ENCODE measurements around the gene MAP4. TPM values are rescaled to one million over a fixed set of nuclear protein-coding genes. Genes with fewer than 3 reads are reported as not detected.

MAP4 gene
- total and polyA plus RNA-seq, 12 donors, result 141 to 1,345 (median 894) TPM

- Histone ChIP-seq H3K4me3 (no peak overlapping the region), H3K27me3 (no peaks in the 10 kb centered on the region), H3K4me1 (peaks cover 0 to 64% (median 39%) of the 10 kb centered on the region in 9 donors), H3K36me3 (peaks cover 0 to 75% (median 16%) of the 10 kb centered on the region in 9 donors), H3K27ac (peak overlapping the region in 8 of 10 donors; percentile 2 to 54 (median 38)), H3K9me3 (no peaks in the 10 kb centered on the region)
- TF ChIP-seq, protein P1, sequence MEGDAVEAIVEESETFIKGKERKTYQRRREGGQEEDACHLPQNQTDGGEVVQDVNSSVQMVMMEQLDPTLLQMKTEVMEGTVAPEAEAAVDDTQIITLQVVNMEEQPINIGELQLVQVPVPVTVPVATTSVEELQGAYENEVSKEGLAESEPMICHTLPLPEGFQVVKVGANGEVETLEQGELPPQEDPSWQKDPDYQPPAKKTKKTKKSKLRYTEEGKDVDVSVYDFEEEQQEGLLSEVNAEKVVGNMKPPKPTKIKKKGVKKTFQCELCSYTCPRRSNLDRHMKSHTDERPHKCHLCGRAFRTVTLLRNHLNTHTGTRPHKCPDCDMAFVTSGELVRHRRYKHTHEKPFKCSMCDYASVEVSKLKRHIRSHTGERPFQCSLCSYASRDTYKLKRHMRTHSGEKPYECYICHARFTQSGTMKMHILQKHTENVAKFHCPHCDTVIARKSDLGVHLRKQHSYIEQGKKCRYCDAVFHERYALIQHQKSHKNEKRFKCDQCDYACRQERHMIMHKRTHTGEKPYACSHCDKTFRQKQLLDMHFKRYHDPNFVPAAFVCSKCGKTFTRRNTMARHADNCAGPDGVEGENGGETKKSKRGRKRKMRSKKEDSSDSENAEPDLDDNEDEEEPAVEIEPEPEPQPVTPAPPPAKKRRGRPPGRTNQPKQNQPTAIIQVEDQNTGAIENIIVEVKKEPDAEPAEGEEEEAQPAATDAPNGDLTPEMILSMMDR (IDR thresholded peaks at IDR 0.05), result no peak
- DNase-seq (no peak), ATAC-seq (peak; percentile 17 to 59 (median 46))
- intact Hi-C loops (cut with DNase I), result loop anchor here in 1 of 10 donors (5.0 kb wide), 1 partner anchor 115 kb away; no protein-coding TSS in a partner anchor
Measured at GRCh38 chr3:47877719-47878118, 138.5 kb downstream of the MAP4 start.

DNA sequence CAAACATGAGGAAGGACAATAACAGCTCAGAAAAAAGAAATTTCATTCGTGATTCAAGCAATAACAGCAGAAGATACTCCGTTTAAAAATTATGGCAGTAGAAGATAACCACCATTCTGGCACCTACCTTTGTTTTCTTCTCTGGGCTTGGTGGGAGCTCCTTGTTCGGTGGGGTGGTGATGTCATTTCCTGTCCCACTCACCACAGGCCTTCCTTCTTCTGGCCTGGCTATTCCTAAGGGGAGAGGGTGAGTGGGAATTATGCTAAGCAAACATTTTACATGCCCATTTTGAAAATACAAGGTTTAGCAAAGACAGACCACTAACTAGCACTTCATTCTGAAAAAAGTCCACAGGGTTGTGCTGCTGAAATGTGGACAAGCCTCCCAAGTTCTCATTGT is 138.9 kb downstream of the MAP4 start:
- no peaks in the 10 kb centered on the region for H3K27me3 ChIP-seq
- H3K36me3 ChIP-seq, result peaks cover 0 to 78% (median 16%) of the 10 kb centered on the region in 9 donors
- peak overlapping the region in 8 of 10 donors; percentile 2 to 54 (median 38) for H3K27ac ChIP-seq
- ATAC-seq (peak in 6 of 8 donors; percentile 18 to 60 (median 42)), DNase-seq (no peak)
- no peak overlapping the region for H3K4me3 ChIP-seq
- intact Hi-C loops (cut with DNase I), result loop anchor here in 1 of 10 donors (5.0 kb wide), 1 partner anchor 115 kb away; no protein-coding TSS in a partner anchor
- peaks cover 0 to 68% (median 39%) of the 10 kb centered on the region in 9 donors for H3K4me1 ChIP-seq
- WGBS, 2 donors, result 54 to 62% methylated on average over 3 of the region's 3 CpGs
- no peaks in the 10 kb centered on the region for H3K9me3 ChIP-seq
- TF ChIP-seq, protein P1 (IDR thresholded peaks at IDR 0.05), result no peak

DNA sequence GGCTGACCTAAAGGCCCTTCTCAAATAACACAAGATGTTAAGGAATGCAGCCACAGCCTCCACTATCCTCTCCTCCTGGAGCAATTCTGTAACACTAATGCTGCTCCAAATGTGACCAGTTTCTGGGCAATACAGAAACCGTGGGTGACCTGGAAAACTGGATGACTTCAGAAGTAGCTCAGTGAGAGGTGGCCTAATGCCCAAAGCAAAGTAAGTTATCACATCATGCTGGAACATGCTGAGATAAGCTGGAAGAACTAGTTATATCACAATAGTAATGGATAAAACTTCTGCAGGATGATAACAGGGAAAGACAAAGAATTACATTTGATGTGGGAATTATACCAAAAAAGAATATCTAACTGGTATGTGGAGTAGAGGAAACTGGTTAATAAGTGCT is 141.3 kb downstream of the MAP4 start:
- DNase-seq (no peak), ATAC-seq (peak in 3 of 8 donors; percentile 22 to 55 (median 50))
- TF ChIP-seq, protein P1 (IDR thresholded peaks at IDR 0.05), result no peak

GRCh38 chr3:47874438-47874837 is 141.8 kb downstream of the MAP4 start:
- Histone ChIP-seq H3K27me3 (no peaks in the 10 kb centered on the region), H3K9me3 (no peaks in the 10 kb centered on the region), H3K4me1 (peaks cover 0 to 76% (median 46%) of the 10 kb centered on the region in 9 donors), H3K27ac (peak overlapping the region in 4 of 10 donors; percentile 3 to 41 (median 19)), H3K4me3 (no peak overlapping the region), H3K36me3 (peaks cover 0 to 83% (median 43%) of the 10 kb centered on the region in 9 donors)
- TF ChIP-seq, protein P1 (IDR thresholded peaks at IDR 0.05), result no peak
- no peak for DNase-seq
- intact Hi-C loops (cut with DNase I), result no loop called here
- WGBS, 2 donors, result 97% methylated on average over 2 of the region's 2 CpGs
- ATAC-seq, result no peak

More for the DNA sequence above, 141.3 kb downstream of the MAP4 start:
- H3K27ac ChIP-seq, result peak overlapping the region in 4 of 10 donors; percentile 3 to 41 (median 19)
- H3K36me3 ChIP-seq, result peaks cover 0 to 79% (median 38%) of the 10 kb centered on the region in 9 donors
- 42 to 49% methylated on average over 1 of the region's 1 CpG for WGBS, 2 donors
- no peaks in the 10 kb centered on the region for H3K27me3 ChIP-seq
- no peak overlapping the region for H3K4me3 ChIP-seq
- intact Hi-C loops (cut with DNase I), result loop anchor here in 1 of 10 donors (5.0 kb wide), 1 partner anchor 117 kb away; no protein-coding TSS in a partner anchor
- no peaks in the 10 kb centered on the region for H3K9me3 ChIP-seq
- peaks cover 0 to 76% (median 46%) of the 10 kb centered on the region in 9 donors for H3K4me1 ChIP-seq

All from heart right ventricle (tissue), 16 donors.